RPMI7951 (cell line): ENCODE measurements around the gene CDH13. TPM values are rescaled to one million over a fixed set of nuclear protein-coding genes. Genes with fewer than 3 reads are reported as not detected.

Source experiments
- DNase-seq: peaks from one replicate; pipeline ENCODE4 v3.0.0-alpha.2; 2012; ENCODE audit warnings: low read depth
- total RNA-seq: library from RNA; depleted of rRNA; stranded (reverse); fragments of >200 nt; shearing (Covaris generic); gene quantifications from 2 replicates; pipeline ENCODE4 v1.2.3, GENCODE V29; 2014

The CDH13 gene
- total RNA-seq, 1 experiment from 2014 or later, result 65.6 TPM

DNA sequence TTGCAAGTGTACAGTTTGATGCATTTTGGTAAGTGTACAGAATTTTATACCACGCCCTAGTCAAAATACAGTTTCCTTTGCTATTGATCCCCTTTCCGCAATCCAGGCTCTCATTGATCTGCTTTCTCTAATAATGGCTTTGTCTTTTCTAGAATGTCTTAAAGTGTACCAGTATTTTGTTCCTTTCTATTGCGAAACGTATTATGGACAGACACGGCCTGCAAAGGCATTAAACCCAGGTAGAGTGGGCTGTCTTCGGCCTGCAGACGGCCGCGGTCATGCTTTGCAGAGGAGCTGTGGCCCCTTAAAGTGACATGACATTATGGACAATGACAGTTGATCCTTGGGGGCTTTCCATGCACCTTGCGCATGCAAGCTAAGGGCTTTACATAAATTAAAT lies 1165.1 kb downstream of the CDH13 start:
- DNase-seq, result no peak

DNA sequence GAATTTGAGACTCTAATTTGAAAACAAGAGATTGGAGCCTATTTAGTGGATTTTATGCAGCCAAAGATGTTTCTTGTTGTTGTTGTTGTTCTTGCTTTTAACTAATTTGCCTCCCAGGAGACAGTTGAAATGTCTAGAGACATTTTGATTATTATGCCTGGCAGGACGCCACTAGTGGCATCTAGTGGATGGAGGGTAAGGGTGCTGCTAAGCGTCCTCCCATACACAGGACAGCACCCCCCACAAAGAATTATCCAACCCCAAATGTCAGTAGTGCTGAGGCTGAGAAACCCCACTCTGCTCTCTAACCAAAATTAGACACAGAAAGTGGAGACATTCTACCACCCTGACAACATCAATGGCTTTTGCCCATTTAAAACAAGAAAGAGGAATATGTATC lies 1165.6 kb downstream of the CDH13 start:
- no peak for DNase-seq

DNA sequence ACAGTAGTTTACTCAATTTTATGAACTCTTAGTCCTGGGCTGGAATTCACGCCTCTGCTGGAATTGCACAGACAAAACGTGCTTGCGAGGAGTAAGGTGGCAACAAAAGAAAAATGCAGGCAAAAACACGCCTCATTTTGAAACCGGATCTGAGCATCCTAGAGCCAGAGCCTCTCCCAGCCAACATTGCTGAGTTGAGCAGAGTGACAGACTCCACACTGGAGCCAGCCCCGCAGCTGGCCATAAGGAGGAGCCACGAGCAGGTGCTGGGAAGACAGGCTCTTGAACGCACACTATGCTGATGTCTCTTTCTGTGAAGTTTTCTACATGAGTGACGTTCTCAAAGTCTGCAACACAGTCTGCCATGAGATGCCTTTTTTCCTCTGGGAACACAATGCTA lies 1166.4 kb downstream of the CDH13 start:
- no peak for DNase-seq

DNA sequence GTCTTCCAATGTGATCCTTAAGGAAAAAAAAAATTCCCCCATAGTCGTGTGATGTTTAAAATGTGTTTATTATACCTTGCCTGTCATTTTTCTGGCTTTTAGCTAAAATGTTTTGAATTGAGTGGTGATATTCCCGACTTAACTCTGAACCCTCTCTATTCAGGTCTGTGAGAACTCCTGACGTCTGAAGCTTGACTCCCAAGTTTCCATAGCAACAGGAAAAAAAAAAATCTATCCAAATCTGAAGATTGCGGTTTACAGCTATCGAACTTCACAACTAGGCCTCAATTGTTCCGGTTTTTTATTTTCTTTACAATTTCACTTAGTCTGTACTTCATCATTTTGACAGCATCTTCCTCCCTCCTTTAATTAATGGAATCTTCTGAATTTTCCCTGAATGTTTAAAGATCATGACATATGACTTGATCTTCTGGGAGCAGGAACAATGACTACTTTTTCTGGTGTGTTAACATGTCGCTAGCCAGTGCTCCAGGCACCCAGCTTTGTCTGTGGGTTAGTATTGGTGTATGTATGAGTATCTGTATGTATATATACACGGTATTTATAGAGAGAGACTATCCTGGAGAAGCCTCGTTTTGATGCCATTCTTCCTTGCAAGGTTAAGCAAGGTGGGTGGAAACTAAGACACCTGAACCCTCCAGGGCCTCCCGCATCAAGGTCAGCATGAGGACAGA lies 1168.2 kb downstream of the CDH13 start:
- no peak for DNase-seq

DNA sequence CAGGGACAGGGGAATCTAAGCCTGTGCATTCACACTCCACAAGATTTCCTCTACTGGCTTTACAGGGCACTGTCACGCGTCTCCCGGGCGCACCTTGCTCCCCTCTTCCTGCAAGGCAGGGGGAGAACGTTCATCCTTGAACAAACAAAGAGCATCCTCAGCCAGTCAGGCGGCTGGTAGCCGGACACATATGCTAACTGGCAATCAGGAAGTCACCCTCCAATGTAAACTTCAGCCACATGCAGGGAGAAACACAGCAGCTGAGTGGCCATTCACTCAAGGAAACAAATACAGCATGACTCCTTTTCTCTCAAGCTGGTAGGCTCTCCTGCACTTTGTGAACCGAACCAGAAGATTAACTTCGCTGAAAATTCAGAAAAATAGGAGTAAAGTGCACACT lies 1170.2 kb downstream of the CDH13 start:
- DNase-seq, result no peak

DNA sequence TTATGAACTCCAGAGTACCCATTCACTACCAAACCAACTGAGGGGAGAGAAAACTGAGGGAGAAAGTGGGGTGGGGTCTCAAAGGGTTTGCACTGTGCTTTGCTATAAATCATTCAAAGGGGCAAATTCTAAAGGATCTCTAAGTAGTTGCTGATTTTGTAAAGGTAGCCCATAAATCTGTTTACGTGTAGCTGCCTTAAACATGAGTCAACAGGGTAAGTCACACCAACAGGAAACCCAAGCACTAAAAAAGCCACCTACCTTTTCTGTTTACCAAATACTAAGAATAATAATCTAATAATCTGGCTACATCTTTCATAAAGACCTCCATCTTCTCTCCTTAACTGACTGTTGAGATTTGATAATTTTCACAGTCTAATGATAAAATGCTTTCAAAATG lies 1172.6 kb downstream of the CDH13 start:
- DNase-seq, result no peak

DNA sequence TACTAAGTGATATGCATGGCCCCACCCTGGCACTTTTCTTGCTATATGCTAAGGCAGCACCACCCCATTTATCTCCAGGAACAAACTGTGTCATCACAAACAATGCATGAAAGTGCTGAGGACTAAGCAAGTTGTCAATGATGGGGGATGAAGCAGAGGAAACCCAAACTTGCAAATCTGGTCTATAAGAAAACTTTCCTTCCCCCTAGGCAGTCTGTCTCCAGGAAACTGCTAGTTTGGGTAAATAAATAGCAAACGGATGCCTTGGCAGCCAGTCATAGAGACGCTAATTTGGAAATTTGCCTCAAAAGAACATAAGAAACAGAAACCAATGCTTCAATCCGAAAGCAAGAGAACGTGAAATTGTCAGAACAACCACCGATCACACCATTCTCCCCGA lies 1175.4 kb downstream of the CDH13 start:
- peak; percentile 91 for DNase-seq

DNA sequence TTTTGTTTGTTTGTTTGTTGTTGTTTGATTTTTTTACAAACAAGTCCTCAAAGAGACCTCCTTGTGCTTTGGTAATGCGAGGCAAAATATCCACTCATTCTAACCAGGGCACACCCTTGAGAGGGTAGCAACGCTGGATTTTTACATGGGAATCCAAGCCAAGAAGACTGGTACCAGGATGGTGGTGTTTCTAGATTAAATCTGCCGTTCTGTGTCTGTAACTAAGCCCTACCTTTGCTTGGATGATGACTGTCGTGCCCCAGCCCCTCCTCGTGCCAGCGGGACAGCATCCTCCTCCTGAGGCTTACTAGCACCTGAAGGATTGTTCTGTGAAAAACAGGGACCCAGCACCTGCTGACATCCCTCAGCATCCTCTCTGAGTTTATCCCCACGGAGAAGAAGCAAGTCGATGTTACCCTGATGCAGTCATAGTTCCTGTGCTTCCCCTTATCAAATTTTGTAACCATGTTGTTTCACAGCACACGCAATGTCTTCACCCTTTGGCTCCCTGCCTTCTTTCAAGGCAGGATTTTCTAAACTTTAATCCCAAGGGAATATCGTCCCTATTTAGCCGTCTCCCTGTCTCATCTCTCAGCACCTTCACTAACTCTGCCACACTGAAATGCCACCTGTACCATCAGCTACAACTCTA lies 1175.9 kb downstream of the CDH13 start:
- no peak for DNase-seq

DNA sequence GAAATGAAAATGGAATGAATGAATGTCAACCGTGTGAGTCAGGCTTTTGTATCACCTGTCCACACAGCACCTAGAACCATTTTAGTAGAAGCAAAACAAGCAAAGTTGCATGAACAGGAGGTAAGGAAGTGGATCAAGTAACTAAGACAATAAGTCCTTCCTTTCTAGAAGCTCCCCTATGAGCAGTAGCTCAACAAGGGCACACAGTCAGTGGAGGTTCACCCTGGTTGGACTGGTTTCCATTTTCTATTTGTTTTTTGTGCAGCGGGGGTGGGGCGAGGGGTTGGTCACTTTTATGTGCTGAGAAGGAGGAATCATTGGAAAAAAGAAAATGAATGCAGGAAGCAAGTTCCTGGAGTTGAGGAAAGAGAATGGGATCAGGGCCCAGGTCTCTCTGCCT lies 1177.0 kb downstream of the CDH13 start:
- no peak for DNase-seq

DNA sequence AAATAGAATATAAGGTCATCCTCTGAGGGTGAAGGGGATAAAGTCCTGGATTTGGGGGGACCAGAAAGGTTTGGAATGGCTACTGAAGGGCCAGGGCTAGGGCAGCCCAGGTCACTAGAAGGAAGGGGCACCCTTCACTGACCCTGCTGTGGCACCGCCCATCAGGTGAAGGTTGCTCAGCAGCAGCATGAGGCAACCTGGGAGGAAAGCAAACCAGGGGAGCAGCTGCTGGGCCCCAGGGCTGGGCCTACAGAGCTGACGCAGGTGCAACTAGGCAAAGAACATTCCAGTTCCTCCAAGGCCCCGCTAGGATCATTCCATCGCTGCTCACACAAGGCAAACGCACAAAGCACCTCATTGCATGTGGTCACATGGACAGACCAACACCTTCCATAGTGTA lies 1177.6 kb downstream of the CDH13 start:
- DNase-seq, result no peak

DNA sequence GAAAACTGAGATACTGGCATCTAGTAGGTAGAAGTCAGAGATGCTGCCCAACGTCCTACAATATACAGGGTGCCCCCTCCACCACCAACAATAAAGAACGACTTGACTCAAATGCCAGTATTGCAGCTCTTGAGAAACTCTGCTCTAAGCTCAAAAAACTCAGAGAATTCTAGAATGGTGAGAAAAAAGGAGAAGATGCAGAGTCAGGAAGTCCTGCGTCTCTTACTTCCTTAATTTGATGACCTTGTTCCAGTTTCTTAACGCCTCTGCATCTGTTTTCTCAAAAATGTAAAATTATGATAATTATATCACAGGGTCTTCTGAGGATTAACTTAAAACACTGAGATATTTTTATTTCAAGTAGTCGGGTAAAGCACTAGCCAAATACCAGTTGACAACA lies 1179.3 kb downstream of the CDH13 start:
- no peak for DNase-seq

DNA sequence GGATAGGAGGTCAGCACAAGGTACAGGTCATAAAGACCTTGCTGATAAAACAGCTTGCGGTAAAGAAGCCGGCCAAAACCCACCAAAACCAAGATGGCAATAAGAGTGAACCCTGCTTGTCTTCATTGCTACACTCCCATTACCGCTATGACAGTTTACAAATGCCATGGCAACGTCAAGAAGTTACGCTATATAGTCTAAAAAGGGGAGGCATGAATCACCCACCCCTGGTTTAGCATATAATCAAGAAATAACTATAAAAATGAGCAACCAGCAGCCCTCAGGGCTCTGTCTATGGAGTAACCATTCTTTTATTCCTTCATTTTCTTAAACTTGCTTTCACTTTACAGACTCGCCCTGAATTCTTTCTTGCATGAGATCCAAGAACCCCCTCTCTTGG lies 1180.0 kb downstream of the CDH13 start:
- DNase-seq, result peak; percentile 48

DNA sequence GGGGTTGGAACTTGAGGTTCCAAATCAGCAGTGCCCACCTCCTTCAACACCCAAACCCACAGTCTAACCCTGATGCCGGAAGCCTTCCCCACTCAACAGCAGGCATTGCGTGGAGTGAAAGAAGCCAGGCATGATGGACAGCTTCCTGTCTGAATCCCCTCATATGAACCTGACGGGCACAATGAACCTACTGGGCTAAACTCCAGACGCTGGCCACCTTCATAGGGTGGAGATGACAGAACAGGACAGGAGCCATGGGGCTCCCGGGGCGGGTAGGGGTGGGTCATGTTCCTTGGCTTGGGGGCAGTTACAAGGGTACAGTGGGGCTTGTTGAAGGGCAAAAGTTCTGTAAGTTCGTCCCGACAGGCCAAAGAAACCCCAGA lies 1180.5 kb downstream of the CDH13 start:
- DNase-seq, result no peak

DNA sequence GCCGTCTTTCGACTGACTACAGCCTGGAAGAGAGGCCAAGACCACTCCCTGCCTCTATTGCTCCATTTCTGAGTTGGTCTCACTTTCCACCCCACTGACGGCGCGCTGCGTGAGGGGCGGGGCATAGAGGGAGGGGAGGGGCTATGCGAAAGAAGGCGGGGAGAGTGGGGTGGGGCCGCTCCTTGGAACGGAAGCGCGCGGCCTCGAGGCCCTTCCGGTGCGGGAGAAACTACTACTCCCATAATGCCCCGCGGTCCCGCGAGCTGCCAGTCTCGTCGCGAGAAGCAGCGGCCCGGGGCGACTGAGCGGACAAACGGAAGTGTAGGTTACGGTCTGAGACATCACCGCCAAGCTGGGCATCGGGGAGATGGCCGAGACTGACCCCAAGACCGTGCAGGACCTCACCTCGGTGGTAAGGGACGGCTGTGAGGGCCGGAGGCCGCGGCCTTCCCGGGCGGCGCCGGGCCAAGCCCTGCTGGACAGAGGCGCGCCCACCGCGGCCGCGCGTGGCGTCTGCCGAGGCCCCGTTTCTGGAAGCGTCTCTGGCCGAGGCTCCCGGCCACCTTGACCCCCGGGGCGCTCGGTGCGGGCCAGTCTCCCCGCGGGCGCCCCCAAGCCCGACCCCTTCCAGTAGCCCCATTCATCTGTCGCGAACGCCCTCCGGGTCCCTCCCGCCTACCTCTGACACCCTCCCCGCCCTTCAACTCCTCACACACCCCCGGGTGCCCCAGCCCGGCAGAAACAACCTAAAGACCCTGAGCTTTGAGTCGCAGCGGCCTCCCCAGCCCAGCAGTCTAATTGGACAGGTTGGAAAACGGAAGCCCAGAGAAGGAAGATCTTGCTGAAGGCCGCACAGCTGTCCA lies 1181.2 kb downstream of the CDH13 start, which contains the start of gene HSBP1:
Gene HSBP1 (plus strand): TSS at position 269 of the 863 bp plus-strand sequence. CDS start 99 bp downstream, at position 368.
- peak; percentile 94 for DNase-seq

DNA sequence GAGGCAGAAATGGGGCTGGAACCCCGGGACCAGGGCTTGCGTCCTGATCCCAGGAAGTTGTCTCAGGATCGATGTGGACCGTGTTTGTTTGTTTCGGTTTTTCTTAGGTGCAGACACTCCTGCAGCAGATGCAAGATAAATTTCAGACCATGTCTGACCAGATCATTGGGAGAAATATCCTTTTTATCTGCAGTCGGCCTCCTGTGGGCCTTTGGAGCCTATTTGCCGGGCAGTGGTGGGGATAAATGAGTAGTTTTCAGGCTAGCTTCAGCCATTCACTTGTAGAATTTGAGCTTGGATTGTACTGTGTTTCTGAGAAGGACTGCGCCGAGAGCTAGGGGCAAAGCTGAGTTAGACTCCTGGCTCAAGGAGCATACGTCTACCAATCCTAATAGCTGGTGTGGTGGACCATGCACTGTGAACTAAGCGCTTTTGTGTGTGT lies 1181.8 kb downstream of the CDH13 start:
- DNase-seq, result no peak

DNA sequence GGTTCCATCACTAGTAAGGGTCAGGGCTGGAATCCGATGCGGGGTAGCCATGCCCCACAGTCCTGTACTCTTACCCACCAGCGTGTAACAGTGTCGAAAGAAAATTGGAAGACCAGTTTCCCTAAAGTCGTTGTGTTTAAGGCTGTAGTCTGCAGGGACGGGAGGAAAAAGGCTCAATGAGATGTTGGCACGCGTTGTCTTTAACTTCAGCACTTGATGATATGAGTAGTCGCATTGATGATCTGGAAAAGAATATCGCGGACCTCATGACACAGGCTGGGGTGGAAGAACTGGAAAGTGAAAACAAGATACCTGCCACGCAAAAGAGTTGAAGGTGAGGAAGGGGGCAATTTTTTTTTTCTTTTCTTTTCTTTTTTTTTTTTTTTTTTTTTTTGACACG lies 1182.3 kb downstream of the CDH13 start:
- DNase-seq, result no peak

DNA sequence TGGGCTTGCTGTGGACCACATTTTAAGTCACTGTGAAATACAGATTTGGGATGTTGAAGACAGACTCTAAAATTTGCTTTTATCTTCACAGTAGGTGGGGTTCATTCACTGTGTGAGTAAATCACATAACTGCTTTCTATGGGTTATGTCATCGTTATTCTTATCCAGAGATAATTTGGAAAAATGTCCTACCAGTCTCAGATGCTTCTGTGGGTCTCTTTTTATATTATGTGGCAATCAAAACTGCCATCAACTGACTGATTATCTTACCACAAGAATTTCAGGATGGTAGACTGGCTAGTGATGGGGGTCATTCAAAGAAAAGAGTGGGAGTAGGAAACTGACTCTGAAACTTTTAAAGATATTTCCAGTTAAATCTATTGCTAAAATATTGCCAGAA lies 1184.1 kb downstream of the CDH13 start:
- no peak for DNase-seq

DNA sequence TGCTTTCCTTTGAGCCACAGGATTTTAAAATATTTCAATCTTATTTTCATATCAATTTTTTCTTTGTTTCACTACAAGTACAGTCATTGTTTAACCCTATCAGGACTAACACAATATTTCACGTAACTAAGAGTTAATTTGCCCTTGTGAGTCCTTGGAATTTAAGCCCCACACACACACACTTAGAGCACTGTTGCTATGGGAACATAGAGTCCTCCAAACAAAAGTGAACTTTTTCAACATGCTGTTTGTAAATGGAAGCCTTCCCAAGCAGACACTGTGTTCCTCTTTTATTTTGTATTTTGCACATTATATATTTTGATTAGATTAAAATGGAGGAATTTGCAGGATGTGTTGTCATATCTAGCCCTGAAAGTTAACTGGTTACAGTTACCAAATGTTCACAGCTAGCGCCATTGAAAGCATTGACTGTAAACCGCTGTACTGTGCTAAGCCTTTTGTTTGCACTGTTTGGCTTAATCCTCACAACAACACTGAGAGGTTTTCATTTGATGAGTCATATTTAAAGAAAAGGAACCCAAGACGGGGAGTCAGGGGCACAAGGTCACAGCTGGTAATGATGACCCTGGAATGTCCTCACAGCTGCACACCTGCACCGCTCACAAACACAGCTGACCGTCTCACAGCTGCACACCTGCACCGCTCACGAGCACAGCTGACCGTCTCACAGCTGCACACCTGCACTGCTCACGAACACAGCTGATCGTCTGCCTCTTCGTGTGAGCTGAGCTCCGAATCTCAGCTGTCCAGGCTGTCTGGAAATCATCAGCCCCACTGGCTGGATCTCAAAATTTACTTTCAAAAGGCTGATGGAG lies 1187.3 kb downstream of the CDH13 start:
- peak; percentile 90 for DNase-seq

DNA sequence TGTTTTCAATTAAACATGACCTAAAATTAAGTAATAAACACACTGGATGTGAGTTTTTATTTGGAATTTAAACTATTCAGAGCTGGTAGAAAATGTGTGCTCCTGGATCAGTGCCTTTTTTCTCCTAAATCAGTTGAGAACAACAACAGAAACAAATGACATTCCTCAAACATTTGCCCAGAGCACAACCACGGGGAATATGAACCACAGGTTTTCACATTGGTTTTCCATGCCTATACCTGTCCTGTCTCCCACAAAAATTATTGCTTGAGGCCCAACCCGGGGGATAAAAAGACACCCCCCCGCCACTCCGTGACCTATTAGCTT lies 1187.9 kb downstream of the CDH13 start:
- no peak for DNase-seq

DNA sequence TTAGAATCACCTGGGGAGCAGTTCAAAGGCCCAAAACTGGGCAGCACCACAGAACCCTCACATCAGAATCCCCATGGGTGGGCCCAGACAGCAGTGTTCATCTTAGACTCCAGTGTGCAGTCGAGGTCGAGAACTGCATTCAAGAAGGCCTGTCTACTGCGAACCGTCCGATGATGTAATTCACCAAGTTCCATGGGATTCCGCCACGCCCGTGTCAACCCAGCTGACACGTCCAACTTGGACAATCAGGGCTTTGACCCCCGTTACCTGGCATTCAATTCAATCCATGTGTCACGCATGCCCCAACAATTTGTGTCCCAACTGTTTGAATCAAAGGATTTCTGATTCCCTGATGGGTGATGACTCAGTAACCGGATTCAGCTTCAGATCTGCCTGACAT lies 1190.3 kb downstream of the CDH13 start:
- DNase-seq, result no peak

DNA sequence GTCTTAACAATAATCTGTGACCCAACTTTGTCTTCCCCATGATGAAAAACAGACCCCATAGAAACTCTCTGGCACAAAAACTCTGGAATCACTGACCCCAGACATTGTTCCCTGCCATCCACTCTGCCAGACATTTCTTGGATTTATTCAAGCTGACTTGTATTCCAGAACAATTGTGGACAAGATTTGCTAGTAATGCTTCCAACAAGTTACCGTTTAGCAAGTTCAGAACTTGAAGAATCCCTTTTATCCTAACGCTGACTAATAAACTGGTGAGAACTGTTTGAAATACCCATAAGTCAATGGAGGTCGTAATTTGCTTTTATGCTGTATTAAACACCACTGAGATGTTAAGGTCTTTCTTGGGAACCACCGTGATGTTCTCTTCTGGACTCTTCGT lies 1191.5 kb downstream of the CDH13 start:
- no peak for DNase-seq

DNA sequence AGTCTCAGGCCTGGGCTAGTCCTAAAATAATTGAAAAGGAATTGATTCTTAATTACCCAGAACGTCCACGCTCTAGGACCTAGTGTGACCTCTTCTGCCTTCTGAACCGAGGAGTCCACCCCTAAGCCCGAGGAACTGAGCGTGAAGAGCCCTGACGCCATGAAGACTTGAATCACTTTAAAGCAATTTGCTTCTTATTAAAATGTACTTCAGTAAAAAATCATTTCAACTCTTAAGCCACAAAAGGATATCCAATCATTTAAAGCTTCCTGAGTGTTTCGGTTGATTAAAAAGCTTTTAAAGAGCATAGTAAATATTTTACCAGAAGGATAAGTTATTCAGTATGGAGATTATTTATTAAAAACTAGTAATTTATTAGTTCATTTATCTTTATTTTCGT lies 1192.6 kb downstream of the CDH13 start:
- DNase-seq, result no peak
